Body of pancreas (tissue), 4 donors: ENCODE measurements around the gene SFXN3.

Experiments
- CTCF ChIP-seq, 7 experiments: fragments of 450-650 bp in 4 of 7; fragments of 200-600 bp in 3 of 7; sonication (generic) in 3 of 7; IDR thresholded peaks; one replicate each; pipeline ENCODE4 v1.5.1; 2016 to 2019; ENCODE audit warnings: antibody characterized with exemption in 7 of 7
- POLR2A ChIP-seq, 3 donors: fragments of 450-650 bp; IDR thresholded peaks; one replicate each; pipeline ENCODE4 v1.6.1; 2016; ENCODE audit warnings: antibody characterized with exemption in 3 of 3, mild to moderate bottlenecking in 2 of 3

DNA sequence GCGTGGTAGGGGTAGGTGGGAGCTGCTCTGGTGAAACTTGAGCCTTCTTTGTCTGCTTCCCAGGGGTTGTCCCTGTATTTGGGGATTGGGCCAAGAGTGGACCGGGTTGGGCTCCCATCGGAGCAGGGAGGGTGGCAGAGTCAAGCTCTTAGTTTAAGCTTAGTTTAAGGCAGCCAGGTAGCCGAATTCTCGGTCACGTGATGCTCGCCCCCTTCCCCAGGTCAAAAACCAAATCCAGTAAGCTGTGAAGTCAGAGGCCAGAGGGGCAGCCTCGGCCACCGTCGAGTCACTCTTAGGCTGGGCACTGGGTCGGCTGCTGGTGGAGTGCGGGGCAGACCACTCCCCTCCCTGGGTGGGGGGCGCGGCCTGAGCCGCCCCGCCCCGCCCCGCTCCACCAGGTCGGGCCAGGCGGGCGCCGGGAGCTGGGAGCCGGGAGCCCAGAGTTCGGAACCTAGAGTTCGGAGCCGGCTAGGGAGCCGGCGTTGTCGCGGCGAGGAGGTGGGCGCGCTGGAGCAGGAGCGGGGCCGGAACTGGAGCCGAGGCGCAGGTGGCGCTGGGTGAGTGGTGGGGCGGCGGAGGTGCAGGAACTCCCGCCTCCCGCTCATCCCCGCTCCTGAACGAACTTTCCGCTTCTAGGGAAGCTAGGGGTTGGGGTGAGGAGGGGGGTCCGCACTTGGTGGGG lies 34.2 kb upstream of the SFXN3 start:
- TF ChIP-seq CTCF (IDR thresholded peaks at IDR 0.05) (peak in 3 of 7 experiments; percentile 6 to 28 (median 6)), POLR2A (IDR thresholded peaks at IDR 0.05) (no peak)
